A673 (cell line): ENCODE measurements around the gene ACY1.

Experiments used
- EZH2 ChIP-seq: fragments of 200-600 bp; sonication (generic); IDR thresholded peaks from 2 replicates; pipeline ENCODE4 v1.6.1; 2017; ENCODE audit warnings: borderline replicate concordance, low read depth, mild to moderate bottlenecking, mixed read lengths, antibody characterized with exemption, low read length; ENCODE audit not compliant: poor library complexity, severe bottlenecking
- TF ChIP-seq, protein P1 (sequence below): fragments of 300-800, 200-600 bp; sonication (generic); conservative IDR thresholded peaks from 2 replicates; pipeline ENCODE4 v1.5.1; 2017; ENCODE audit warnings: low read depth, mild to moderate bottlenecking, antibody characterized with exemption, low read length, moderate library complexity, mixed read lengths

- TF ChIP-seq, protein P1, sequence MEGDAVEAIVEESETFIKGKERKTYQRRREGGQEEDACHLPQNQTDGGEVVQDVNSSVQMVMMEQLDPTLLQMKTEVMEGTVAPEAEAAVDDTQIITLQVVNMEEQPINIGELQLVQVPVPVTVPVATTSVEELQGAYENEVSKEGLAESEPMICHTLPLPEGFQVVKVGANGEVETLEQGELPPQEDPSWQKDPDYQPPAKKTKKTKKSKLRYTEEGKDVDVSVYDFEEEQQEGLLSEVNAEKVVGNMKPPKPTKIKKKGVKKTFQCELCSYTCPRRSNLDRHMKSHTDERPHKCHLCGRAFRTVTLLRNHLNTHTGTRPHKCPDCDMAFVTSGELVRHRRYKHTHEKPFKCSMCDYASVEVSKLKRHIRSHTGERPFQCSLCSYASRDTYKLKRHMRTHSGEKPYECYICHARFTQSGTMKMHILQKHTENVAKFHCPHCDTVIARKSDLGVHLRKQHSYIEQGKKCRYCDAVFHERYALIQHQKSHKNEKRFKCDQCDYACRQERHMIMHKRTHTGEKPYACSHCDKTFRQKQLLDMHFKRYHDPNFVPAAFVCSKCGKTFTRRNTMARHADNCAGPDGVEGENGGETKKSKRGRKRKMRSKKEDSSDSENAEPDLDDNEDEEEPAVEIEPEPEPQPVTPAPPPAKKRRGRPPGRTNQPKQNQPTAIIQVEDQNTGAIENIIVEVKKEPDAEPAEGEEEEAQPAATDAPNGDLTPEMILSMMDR, result no peak
- TF ChIP-seq EZH2, result no peak
These were observed 48.1 kb upstream of the ACY1 start for GRCh38 chr3:51934991-51935885.
